GM19468 (cell line): Measurements from ENCODE around the gene IL9R.
"Not testable (repeated sequence)": the region's sequence is repeated elsewhere in the genome, so short reads cannot be mapped to it uniquely, and the experiment has no call there.

ENCODE experiments used
- ATAC-seq: cut with Tn5 transposase; IDR thresholded peaks from one replicate; pipeline ENCODE4 v1.9.1; 2021; ENCODE audit warnings: mild to moderate bottlenecking, moderate library complexity, moderate number of reproducible peaks; ENCODE audit not compliant: unreplicated experiment; ENCODE audit errors: extremely low read depth

Gene IL9R

DNA sequence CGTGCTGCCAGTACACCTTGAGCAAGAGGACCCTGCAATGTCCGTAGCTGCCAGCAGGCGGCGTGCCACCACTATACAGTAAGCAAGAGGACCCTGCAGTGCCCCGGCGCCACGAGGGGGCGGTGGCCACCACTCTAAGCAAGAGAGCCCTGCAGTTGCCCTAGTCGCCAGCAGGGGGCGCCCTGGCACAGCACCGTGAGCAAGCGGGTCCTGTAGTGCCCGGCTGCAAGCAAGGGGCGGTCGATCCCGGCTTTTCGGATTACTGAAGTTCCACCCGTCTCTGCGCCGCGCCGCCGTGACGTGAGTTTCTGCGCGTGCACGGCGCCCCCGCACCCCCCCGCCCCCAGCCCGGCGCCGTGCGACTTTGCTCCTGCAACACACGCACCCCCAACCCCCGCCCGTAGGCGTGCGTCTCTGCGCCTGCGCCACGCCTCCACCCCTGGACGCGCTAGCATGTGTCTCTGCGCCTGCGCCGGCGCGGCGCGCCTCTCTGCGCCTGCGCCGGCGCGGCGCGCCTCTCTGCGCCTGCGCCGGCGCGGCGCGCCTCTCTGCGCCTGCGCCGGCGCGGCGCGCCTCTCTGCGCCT, 31.2 kb downstream of the IL9R start:
- not testable (repeated sequence) for ATAC-seq

DNA sequence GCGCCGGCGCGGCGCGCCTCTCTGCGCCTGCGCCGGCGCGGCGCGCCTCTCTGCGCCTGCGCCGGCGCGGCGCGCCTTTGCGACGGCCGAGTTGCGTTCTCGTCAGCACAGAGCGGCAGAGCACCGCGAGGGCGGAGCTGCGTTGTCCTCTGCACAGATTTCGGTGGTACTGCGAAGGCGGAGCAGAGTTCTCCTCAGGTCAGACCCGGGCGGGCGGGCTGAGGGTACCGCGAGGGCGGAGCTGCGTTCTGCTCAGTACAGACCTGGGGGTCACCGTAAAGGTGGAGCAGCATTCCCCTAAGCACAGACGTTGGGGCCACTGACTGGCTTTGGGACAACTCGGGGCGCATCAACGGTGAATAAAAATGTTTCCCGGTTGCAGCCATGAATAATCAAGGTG, 31.8 kb downstream of the IL9R start:
- ATAC-seq: not testable (repeated sequence)

DNA sequence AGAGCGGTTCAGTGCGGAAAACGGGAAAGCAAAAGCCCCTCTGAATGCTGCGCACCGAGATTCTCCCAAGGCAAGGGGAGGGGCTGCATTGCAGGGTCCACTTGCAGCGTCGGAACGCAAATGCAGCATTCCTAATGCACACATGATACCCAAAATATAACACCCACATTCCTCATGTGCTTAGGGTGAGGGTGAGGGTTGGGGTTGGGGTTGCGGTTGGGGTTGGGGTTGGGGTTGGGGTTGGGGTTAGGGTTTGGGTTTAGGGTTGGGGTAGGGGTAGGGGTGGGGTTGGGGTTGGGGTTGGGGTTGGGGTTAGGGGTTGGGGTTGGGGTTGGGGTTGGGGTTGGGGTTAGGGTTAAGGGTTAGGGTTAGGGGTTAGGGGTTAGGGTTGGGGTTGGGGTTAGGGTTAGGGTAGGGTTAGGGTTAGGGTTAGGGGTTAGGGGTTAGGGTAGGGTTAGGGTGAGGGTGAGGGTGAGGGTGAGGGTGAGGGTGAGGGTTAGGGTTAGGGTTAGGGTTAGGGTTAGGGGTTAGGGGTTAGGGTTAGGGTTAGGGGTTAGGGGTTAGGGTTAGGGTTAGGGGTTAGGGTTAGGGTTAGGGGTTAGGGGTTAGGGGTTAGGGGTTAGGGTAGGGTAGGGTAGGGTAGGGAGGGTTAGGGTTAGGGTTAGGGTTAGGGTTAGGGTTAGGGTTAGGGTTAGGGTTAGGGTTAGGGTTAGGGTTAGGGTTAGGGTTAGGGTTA, 32.4 kb downstream of the IL9R start:
- ATAC-seq: not testable (repeated sequence)

DNA sequence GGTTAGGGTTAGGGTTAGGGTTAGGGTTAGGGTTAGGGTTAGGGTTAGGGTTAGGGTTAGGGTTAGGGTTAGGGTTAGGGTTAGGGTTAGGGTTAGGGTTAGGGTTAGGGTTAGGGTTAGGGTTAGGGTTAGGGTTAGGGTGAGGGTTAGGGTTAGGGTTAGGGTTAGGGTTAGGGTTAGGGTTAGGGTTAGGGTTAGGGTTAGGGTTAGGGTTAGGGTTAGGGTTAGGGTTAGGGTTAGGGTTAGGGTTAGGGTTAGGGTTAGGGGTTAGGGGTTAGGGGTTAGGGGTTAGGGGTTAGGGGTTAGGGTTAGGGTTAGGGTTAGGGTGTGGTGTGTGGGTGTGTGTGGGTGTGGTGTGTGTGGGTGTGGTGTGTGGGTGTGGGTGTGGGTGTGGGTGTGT, 33.0 kb downstream of the IL9R start:
- not testable (repeated sequence) for ATAC-seq
